Stimulated activated naive CD8-positive, alpha-beta T cell treated with anti-CD3 and anti-CD28 coated beads, Interleukin-15, Interleukin-2, amounts not matched to agents 100 ng/mL and 50 ng/mL, for 24 hours (primary cell): ENCODE results near the gene DPF1.
"Not testable (repeated sequence)": the region's sequence is repeated elsewhere in the genome, so short reads cannot be mapped to it uniquely, and the experiment has no call there.

Source experiments
- H3K27ac Mint-ChIP-seq: one replicate; pipeline ENCODE4 v1.8.0; 2021; ENCODE audit warnings: mild to moderate bottlenecking, mixed read lengths
- H3K27me3 Mint-ChIP-seq: one replicate; pipeline ENCODE4 v1.8.0; 2021; ENCODE audit warnings: mixed read lengths
- H3K36me3 Mint-ChIP-seq: one replicate; pipeline ENCODE4 v1.8.0; 2021; ENCODE audit warnings: low read depth, mixed read lengths
- H3K4me1 Mint-ChIP-seq: one replicate; pipeline ENCODE4 v1.8.0; 2021; ENCODE audit warnings: low read depth, mixed read lengths
- H3K4me3 Mint-ChIP-seq: one replicate; pipeline ENCODE4 v1.8.0; 2021; ENCODE audit warnings: mild to moderate bottlenecking, mixed read lengths
- H3K9me3 Mint-ChIP-seq: one replicate; pipeline ENCODE4 v1.8.0; 2021; ENCODE audit warnings: mixed read lengths

The DPF1 gene

GRCh38 chr19:38224014-38224862, at the start of gene DPF1:
Gene DPF1, minus strand, starts transcription at chr19:38224222. Its CDS starts 80 bp downstream, at chr19:38224142.
- Mint-ChIP-seq H3K36me3 (no peaks in the 10 kb centered on the region), H3K4me3 (peak within 1 kb of the TSS; percentile 84), H3K9me3 (no peaks in the 10 kb centered on the region), H3K4me1 (peaks cover 29% of the 10 kb centered on the region), H3K27me3 (peaks cover 62% of the 10 kb centered on the region), H3K27ac (peak within 1 kb of the TSS; percentile 3)

- H3K9me3 Mint-ChIP-seq, result no peaks in the 10 kb centered on the region
- peaks cover 7% of the 10 kb centered on the region for H3K4me1 Mint-ChIP-seq
- no peak overlapping the region for H3K27ac Mint-ChIP-seq
- no peaks in the 10 kb centered on the region for H3K36me3 Mint-ChIP-seq
- H3K27me3 Mint-ChIP-seq, result no peaks in the 10 kb centered on the region
- H3K4me3 Mint-ChIP-seq, result no peak overlapping the region
These were observed 49.5 kb upstream of the DPF1 start for GRCh38 chr19:38273499-38273898.

- H3K4me3 Mint-ChIP-seq, result no peak overlapping the region
- no peaks in the 10 kb centered on the region for H3K9me3 Mint-ChIP-seq
- H3K4me1 Mint-ChIP-seq, result peaks cover 23% of the 10 kb centered on the region
- H3K36me3 Mint-ChIP-seq, result no peaks in the 10 kb centered on the region
- no peaks in the 10 kb centered on the region for H3K27me3 Mint-ChIP-seq
- no peak overlapping the region for H3K27ac Mint-ChIP-seq
These were observed 46.7 kb upstream of the DPF1 start for GRCh38 chr19:38270587-38271167.

GRCh38 chr19:38268539-38268938, 44.5 kb upstream of the DPF1 start:
- peaks cover 37% of the 10 kb centered on the region for H3K4me1 Mint-ChIP-seq
- no peaks in the 10 kb centered on the region for H3K36me3 Mint-ChIP-seq
- no peak overlapping the region for H3K4me3 Mint-ChIP-seq
- no peak overlapping the region for H3K27ac Mint-ChIP-seq
- no peaks in the 10 kb centered on the region for H3K9me3 Mint-ChIP-seq
- H3K27me3 Mint-ChIP-seq, result no peaks in the 10 kb centered on the region

GRCh38 chr19:38267761-38268483, 43.9 kb upstream of the DPF1 start:
- Mint-ChIP-seq H3K4me1 (peaks cover 42% of the 10 kb centered on the region), H3K27ac (no peak overlapping the region), H3K9me3 (no peaks in the 10 kb centered on the region), H3K36me3 (no peaks in the 10 kb centered on the region), H3K4me3 (no peak overlapping the region), H3K27me3 (no peaks in the 10 kb centered on the region)

GRCh38 chr19:38266981-38267597, 43.1 kb upstream of the DPF1 start:
- Mint-ChIP-seq H3K36me3 (no peaks in the 10 kb centered on the region), H3K4me3 (no peak overlapping the region), H3K27me3 (no peaks in the 10 kb centered on the region), H3K4me1 (peaks cover 45% of the 10 kb centered on the region), H3K9me3 (no peaks in the 10 kb centered on the region), H3K27ac (no peak overlapping the region)

GRCh38 chr19:38265921-38266429, 42.0 kb upstream of the DPF1 start:
- no peaks in the 10 kb centered on the region for H3K9me3 Mint-ChIP-seq
- H3K4me1 Mint-ChIP-seq, result peaks cover 45% of the 10 kb centered on the region

GRCh38 chr19:38265213-38265861, 41.3 kb upstream of the DPF1 start:
- Mint-ChIP-seq H3K4me3 (peak overlapping the region; percentile 79), H3K27me3 (no peaks in the 10 kb centered on the region), H3K36me3 (no peaks in the 10 kb centered on the region), H3K4me1 (peaks cover 43% of the 10 kb centered on the region), H3K9me3 (no peaks in the 10 kb centered on the region), H3K27ac (peak overlapping the region; percentile 81)

More at GRCh38 chr19:38265921-38266429, 42.0 kb upstream of the DPF1 start:
- peak overlapping the region; percentile 79 for H3K4me3 Mint-ChIP-seq
- no peak overlapping the region for H3K27ac Mint-ChIP-seq
- no peaks in the 10 kb centered on the region for H3K27me3 Mint-ChIP-seq
- no peaks in the 10 kb centered on the region for H3K36me3 Mint-ChIP-seq

- Mint-ChIP-seq H3K36me3 (no peaks in the 10 kb centered on the region), H3K27me3 (no peaks in the 10 kb centered on the region), H3K27ac (peak within 1 kb of the TSS; percentile 90), H3K9me3 (no peaks in the 10 kb centered on the region), H3K4me1 (peaks cover 38% of the 10 kb centered on the region), H3K4me3 (peak within 1 kb of the TSS; percentile 82)
These were observed 40.6 kb upstream of the DPF1 start, which contains the start of gene SPINT2 for GRCh38 chr19:38264486-38265212. Gene SPINT2, plus strand, starts transcription at chr19:38264573. Its CDS starts 320 bp downstream, at chr19:38264893.

- Mint-ChIP-seq H3K27me3 (no peaks in the 10 kb centered on the region), H3K4me1 (peaks cover 38% of the 10 kb centered on the region), H3K27ac (peak overlapping the region; percentile 90), H3K9me3 (no peaks in the 10 kb centered on the region), H3K36me3 (no peaks in the 10 kb centered on the region), H3K4me3 (peak overlapping the region; percentile 82)
These were observed 39.9 kb upstream of the DPF1 start for GRCh38 chr19:38263689-38264485.

- H3K36me3 Mint-ChIP-seq, result no peaks in the 10 kb centered on the region
- peaks cover 38% of the 10 kb centered on the region for H3K4me1 Mint-ChIP-seq
- no peak overlapping the region for H3K4me3 Mint-ChIP-seq
- H3K9me3 Mint-ChIP-seq, result no peaks in the 10 kb centered on the region
- peaks cover 4% of the 10 kb centered on the region for H3K27me3 Mint-ChIP-seq
- peak overlapping the region; percentile 13 for H3K27ac Mint-ChIP-seq
These were observed 38.7 kb upstream of the DPF1 start for GRCh38 chr19:38262585-38263268.

GRCh38 chr19:38261942-38262341, 37.9 kb upstream of the DPF1 start:
- H3K36me3 Mint-ChIP-seq, H3K27me3 Mint-ChIP-seq, H3K4me3 Mint-ChIP-seq, H3K9me3 Mint-ChIP-seq, H3K27ac Mint-ChIP-seq: not testable (repeated sequence)
- H3K4me1 Mint-ChIP-seq, result peaks cover 33% of the 10 kb centered on the region
